ENCODE measurements around the gene COG7.
"Not testable (repeated sequence)": the region's sequence is repeated elsewhere in the genome, so short reads cannot be mapped to it uniquely, and the experiment has no call there.

COG7 gene

DNA sequence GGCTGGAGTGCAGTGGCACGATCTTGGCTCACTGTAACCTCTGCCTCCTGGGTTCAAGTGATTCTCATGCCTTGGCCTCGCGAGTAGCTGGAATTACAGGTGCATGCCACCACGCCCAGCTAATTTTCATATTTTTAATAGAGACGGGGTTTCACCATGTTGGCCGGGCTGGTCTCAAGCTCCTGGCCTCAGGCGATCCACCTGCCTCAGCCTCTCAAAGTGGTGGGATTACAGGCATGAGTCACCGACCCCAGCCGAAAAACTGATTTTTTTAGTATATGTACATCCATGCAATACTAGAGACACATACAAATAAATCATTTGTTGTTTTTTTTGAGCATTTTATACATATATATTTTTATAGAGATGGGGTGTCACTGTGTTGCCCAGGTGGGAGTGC, 71.3 kb downstream of the COG7 start:
- DNase-seq = not testable (repeated sequence)

DNA sequence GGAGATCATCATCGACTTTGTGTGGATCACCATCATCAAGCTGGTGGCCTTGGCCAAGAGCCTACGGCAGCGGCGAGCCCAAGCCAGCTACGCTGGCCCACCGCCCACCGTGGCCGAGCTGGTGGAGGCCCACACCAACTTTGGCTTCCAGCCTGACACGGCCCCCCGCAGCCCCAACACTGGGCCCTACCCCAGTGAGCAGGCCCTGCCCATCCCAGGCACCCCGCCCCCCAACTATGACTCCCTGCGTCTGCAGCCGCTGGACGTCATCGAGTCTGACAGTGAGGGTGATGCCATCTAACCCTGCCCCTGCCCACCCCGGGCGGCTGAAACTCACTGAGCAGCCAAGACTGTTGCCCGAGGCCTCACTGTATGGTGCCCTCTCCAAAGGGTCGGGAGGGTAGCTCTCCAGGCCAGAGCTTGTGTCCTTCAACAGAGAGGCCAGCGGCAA, 72.5 kb downstream of the COG7 start:
- DNase-seq = no peak

DNA sequence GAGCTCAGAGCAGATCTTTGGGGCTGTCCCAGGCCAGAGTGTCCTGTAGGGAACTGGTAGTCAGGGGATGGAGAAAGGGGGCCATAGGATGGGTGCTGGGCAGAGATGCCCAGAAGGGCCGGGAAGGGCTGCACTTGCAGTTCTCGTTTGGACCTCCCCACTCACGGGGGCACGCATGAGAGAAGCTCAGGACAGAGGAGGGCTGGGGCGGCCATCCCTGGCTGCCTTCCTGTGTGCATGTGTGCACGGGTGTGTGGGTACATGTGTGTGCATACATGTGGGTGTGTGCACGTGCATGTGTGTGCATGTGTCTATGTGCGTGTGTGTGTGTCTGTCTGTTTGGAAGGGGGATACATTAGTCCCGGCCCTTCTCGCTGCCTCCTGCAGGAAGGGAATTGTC, 73.3 kb downstream of the COG7 start:
- no peak for DNase-seq

DNA sequence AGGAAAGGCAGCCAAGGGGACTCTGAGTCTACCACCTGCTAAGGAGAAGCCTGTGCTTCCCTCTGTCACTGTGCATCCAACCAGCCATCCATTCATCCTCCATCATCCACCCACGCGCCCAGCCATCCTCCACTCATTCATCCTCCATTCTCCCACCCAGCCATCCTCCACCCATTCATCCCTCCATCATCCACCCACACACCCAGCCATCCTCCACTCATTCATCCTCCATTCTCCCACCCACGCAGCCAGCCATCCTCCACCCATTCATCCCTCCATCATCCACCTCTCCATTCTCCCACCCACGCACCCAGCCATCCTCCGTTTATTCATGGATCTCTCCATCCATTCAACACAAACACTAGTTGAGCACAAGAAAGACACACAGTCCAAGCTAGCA, 74.1 kb downstream of the COG7 start:
- no peak for DNase-seq

DNA sequence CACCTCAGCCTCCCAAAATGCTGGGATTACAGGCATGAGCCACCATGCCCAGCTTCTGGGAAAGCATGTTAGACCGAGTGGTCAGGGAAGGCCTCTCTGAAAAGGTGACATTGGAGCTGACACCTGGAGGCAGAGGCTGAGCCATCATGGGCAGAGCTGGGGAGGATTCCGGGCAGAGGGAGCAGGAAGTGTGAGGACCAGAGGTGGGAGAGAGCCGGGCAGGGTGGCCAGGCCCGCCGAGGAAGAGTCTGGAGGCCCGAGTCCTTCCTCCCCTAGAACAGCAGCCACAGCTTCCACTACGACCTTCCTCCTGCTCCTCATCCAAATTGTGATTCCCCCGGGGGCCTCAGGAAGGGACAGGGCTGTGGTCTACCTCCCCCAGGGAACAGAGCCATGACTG, 74.7 kb downstream of the COG7 start:
- no peak for DNase-seq

DNA sequence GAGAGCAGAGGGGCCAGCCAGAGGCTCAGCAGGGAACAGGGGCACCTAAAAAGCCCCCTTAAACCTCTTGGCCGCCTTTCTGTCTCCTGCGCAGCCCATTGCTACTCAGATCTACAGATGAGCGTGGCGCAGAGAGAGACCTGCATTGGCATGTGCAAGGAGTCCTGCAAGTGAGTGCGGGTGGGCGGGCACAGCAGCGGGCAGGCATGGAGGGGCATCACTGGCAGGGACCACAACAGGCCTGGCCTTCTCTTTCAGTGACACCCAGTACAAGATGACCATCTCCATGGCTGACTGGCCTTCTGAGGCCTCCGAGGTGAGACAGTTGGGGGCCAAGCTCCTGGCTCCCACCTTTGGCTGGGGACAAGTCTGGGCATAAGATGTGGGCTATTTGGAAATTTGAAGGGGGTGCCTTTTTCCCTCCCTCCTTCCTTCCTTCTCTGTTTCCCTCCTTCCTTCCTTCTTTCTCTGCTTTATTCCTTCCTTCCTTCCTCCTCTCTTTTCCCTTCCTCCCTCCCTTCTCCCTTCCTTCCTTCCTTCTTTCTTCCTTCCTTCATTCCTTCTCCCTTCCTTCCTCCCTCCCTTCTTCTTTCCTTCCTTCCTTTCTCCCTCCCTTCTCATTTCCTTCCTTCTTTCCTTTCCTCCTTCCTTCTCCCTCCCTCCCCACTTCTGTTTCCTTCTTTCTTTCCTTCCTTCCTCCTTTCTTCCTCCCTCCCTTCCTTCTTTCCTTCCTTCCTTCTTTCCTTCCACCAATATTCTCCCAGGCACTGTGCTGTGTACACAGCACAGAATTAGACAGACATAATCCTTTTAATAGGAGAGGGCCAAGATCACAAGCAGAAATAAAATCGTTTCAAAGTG, 75.7 kb downstream of the COG7 start:
- DNase-seq = no peak

DNA sequence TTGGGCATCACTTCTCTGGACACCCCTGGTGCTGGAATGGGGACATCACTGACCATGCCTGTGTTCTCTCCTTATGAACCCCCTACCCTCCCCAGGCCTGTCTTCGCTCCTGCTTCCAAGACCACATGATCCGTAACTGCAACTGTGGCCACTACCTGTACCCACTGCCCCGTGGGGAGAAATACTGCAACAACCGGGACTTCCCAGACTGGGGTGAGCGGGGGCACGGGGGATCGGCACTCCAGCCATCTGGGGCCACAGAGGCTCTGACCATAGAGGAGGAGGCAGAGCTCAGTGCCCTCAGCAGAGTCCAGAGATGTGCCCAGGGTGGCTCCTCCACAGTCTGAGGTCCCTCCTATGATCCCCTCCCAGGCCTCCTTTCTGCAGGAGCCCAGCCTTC, 77.3 kb downstream of the COG7 start:
- no peak for DNase-seq

DNA sequence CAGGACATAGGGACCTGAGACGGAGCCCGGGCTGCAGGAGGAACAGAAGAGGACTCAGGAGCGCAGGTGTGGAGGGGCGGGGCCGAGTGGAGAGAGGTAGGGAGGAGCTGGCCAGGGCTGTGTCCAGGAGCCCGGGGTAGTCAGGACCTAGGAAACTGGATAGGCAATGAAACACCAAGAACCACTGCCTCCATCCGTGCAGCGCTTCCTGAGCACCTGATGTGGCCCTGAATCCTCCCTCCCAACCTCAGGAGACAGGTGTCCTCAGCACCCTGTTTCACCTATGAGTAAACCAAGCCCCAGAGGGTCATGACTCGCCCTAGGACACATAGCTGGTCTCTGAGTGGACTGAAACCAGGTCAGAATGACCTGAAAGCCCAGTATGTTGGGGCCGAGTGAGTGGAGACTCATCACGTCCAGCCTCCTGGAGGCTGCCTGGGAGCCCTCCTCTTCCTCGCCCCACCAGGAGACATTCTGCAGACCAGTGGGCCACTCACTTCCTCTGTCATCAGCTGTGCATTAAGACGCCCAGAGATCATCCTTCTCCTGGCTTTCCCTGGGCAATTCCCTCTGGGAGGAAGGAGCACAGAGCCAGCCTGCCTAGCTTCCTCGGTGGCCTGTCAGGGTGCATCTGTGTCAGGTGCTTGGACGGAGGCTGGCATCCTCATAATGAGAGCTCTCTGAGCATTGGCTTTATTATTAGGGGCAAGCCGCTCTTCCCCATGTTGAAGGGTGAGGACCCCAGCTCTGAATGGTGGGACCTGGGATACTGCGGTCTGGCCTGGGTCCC, 78.1 kb downstream of the COG7 start:
- no peak for DNase-seq

DNA sequence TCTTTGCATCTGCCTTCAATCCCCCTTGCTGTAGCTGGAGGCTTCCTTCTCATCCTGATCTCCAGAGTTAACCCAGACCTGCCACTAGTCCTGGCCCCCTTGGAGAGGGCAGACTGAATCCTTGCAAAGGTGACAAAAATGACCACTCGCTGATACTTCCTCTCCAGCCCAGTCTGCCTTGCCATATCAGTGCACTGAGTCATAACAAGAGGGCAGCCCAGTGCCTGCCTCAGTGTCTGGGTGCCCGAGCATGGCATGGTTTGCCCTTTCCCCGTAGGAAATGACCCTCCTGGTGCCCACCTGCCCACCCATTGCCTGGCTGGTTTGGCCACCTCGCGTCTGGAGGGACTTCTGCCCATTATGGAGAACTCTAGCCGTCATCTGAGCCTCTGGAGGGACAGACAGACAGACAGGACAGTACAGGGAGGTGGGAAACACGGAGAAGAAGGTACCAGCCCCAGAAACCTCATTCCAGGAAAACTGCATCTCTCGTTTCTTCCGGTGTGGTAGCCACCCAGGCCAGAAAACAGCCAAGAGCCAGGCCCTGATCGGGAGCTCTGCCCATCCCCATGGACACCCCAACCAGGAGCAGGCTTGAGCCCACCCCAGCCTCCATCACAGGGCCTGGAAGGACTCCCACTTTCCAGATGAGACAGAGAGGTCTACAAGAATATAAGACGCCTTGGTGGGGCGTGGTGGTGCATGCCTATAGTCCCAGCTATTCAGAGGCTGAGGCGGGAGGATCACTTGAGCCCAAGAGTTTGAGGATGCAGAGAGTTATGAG, 79.4 kb downstream of the COG7 start:
- no peak for DNase-seq

DNA sequence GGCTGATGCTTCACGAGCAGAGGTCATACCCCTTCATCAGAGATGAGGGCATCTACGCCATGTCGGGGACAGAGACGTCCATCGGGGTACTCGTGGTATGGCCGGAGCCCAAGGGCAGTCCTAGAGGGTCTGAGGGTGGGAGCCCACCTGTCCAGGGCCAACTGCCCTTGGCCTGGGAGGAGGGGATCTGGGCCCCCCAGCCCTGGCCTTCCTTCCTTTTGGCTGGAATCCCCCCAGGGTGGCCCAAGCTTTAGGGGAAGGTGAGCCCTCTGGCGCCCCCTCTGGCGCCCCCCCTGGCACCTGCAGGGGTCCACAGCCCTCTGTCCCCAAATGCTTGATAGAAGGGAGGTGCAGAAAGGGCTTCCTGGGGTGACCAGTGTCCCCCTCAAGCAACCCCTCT, 81.6 kb downstream of the COG7 start:
- no peak for DNase-seq

DNA sequence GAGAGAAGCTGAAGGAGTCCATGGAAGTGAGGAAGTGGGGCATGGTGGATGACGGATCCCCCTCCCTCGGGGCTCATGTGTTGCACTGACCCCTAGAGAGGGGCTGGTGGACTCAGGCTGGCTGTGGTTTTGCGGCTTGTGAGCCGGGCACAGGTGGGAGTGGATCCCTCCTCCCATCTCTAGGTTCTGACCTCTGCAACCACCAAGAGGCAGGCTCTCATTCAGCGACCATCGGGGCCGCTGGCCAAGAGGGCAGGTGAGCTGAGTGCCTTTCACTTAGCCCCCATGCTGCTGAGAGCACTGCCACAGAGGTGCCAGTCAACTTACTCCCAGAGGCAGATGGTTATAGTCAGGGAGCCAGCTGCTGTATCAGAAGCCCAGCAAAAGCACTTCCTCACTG, 83.6 kb downstream of the COG7 start:
- DNase-seq = no peak

DNA sequence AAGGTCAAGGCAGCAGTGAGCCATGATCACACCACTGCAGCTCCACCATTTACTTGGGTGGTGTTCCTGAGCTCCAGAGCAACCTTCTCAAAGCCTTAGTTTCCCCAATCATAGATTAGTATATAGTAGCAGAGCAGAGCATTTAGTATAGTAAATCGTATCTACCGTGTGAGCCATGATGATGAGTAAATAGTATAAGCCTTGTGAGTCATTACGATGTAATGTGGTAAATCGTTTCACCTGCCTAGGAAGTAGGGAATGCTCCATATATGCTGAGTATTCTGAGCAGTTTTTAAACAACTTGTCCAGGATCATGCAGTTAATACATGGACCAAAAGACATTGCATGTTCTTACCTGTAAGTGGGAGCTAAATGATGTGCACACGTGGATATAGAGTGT, 84.5 kb downstream of the COG7 start:
- no peak for DNase-seq

DNA sequence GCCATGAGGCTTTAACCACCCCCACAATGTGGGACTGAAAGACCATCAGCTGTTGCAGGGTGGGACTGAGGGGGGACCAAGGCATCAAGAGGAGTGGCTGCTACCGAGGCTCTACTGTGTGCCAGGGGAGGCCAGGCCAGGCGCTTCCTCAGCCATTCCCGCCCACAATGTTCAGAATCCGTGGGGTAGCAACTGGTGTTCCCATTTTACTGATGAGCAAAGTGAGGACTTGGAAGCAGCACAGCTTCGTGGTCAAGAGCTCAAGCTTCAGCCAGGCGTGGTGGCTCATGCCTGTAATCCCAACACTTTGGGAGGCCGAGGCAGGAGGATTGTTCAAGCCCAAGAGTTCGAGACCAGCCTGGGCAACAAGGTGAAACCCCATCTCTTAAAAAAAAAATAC, 85.0 kb downstream of the COG7 start:
- DNase-seq = no peak

DNA sequence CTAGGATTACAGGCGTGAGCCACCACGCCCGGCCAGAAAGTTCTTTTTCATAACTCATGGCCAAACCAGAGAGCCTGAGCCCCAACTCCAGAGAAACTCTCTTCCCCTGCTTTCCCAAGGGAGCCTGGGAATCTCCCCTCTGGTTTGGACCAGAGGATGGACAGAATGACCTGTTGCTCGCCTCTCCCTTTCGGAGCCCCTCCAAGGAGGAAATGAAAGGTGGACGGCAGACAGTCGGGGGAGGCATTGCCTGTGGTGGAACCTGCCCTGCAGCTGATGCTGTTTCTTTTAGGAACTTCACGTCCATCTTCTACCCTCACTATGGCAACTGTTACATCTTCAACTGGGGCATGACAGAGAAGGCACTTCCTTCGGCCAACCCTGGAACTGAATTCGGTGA, 85.4 kb downstream of the COG7 start:
- DNase-seq = no peak

DNA sequence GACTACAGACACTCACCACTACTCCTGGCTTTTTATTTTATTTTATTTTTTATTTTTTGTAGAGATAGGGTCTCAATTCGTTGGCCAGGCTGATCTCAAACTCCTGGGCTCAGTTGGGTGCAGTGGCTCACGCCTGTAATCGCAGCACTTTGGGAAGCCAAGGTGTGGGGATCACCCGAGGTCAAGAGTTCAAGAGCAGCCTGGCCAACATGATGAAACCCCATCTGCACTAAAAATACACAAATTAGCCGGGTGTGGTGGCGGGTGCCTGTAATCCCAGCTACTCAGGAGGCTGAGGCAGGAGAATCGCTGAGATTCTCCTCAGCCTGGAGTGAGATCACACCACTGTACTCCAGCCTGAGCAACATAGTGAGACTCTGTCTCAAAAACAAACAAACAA, 86.6 kb downstream of the COG7 start:
- DNase-seq = not testable (repeated sequence)

DNA sequence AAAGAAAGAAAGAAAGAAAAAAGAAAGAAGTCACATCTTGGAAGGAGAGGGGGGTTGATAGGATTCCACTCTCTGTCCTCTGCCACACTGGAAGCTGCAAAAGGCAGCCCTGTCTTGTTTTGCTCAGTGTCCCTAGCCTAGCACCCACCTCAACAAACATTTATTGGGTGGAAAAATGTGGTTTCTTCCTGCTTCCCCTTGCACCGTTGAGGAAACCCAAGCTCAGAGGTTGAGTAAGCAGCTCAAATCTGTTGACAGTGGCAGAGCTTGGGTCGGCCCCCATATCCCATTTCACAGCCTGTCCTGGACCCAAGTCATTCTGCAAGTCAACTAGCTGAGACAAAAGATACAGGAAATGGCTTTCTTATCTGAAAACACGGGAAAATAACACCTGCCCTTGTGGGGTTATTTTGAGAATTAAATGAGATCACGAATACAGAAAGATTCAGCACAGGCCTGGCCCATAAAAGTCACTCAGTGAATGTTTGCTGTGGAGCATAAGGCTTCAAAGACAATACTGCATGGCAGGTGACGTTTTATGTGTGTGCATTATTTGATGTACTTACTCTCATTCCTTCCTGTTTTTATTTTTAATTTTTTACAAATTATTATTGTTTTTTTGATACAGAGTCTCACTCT, 87.3 kb downstream of the COG7 start:
- DNase-seq = no peak

DNA sequence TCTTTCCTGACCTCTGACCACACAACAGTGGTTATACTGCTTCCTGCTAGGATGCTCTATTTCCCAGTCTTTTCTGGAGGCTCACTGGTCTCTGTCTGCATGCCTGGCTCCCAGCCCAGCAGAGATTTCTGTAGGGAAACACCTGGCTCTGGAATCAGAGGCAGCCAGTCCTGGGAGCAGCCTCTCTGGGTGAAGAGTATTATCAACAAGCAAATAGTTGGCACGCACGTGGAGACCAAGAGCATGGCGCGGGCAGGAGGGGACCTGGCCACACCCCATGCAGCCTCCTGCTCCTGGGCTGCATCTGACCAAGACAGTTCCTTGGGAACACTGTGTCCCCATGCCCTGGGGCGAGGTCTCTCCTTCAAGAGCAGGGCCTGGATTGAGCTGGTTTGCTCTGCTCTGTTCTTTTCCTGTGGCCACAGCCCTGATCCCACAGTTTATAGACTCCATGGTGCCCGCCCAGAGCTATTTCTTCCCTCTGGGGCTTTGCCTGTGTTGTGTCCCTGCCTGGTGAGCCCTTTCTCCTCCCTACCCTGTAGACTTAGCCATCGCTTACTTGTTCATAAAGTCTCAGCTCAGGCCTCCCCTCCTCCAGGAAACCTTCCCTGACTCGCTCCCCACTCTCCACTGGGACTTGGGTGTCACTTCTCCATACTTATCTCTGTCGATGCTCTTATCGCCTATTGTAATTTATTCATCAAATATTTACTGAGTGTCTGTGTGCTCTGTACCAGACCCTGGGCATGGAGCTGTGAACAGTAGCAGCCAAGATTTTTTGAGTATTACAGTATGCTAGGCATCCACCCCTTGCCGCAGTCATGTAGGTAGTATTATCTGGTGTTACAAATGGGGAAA, 90.3 kb downstream of the COG7 start:
- no peak for DNase-seq

DNA sequence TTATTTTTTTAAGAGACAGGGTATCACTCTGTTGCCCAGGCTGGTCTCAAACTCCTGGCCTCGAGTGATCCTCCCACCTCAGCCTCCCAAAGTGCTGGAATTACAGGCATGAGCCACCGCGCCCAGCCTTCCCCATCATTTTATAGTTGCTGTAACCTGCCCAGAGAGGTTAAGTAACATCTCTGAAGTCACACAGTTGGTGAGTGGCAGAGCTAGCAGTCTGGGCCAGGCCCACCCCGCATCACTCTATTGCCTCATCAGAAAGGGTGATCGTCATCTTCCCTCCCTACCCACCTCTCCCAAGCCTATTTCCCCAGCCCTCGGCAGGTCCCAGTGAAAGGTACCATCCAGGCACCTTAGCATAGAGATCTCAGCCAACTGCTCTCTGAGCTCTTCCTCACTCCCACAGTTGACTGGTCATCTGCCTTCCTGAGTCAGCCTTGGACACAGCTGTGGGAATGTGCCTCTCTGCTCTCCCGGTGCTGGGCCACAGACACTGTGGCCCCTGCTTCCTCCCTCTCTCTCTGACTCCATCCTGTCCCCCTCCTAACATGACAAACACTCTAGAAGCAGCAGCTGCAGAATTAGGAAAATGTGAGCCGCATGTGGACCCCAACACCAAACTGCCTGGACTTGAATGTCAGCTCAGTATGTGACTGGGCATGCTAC, 93.8 kb downstream of the COG7 start:
- no peak for DNase-seq

DNA sequence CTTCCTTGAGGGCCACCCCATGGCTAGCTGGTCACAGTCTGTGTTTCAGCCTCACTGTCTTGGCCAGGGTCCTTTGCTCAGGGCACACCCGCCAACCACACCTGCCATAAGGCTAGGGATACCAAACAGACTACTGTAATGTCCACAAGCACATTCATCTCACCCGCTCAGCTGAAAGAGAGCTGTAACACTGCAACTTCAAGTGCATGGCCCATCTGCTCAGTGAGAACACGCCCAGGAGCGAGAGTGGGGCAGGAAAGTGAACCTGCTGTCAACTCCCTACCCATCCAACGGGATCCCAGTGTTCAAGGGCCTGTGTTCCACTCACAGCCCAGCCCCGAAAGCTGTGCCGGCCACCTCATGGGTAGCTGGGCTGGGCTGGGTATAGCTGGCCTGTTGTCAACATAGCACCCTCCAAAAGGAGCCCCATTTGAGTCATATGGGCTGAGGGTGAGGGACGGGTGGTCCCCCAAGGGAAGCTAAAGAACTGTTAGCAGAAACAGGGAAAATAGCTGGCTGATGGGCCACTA, 95.2 kb downstream of the COG7 start:
- no peak for DNase-seq

DNA sequence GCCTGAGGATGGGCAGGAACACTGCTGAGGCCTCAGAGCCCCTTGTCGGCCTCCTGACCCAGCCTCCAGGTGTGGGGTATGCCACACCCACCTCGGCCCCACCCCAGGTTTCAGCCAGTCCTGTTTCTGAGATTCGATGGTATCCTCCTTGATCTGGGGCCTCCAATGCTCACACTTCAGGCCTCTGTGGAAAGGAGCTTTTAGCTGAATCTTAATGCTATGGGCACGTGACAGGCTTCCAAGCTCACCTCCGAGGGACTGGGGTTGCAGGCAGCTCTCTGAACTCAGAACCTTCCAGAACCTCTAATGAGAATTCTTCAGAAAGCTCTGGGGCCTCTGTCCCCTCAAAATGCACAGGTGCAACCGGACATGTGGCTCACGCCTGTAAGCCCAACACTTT, 96.0 kb downstream of the COG7 start:
- no peak for DNase-seq

DNA sequence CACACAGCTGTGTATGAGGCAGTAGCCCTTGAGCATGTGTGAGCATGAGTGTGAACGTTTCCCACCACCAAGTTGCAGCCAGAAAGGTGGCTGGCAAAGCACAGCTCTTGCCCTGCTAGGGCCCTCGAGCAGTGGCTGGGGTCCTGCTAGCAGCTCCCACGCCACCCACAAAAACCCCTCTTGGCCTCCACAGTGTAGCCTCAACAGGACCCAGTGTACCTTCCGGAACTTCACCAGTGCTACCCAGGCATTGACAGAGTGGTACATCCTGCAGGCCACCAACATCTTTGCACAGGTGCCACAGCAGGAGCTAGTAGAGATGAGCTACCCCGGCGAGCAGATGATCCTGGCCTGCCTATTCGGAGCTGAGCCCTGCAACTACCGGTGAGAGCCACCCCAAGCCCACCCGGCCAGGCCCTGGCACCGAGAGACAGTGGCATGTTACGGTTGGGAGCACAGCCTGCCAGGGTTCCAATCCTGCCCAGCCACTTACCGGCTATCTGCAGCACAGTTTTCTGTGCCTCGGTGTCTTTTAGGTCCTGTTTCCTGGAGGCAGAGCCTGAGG, 97.8 kb downstream of the COG7 start:
- DNase-seq = no peak

Data from activated naive CD4-positive, alpha-beta T cell (primary cell).